ENCODE measurements around the gene SCARB1. TPM values are rescaled to one million over a fixed set of nuclear protein-coding genes. Genes with fewer than 3 reads are reported as not detected.

Gene SCARB1
- polyA plus RNA-seq, 6 donors from 2014 or later: 4.1 to 20.8 (median 12.1) TPM

DNA sequence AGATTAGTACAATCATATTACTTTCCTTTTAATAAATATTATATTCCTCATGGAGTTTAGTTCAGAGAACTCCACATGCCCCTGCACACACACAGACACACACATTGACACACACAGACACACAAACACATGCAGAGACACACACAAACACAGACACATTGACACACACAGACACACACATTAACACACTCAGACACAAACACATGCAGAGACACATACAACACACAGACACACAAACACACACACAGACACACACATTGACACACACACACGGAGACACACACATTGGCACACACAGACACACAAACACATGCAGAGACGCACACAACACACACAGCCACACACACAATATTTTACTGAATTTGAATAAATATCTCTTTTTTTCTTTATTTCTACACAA, 12.5 kb upstream of the SCARB1 start:
- DNase-seq: no peak

GRCh38 chr12:124875803-124876132, 12.1 kb upstream of the SCARB1 start:
- no peak for ATAC-seq (ENCODE audit: low read depth in 2 of 2)
- no peaks in the 10 kb centered on the region for H3K27me3 Mint-ChIP-seq
- H3K4me1 Mint-ChIP-seq: peaks cover 10 to 12% (median 11%) of the 10 kb centered on the region in 3 donors
- H3K36me3 Mint-ChIP-seq: no peaks in the 10 kb centered on the region
- DNase-seq: no peak
- no peaks in the 10 kb centered on the region for H3K9me3 Mint-ChIP-seq
- H3K4me3 Mint-ChIP-seq: no peak overlapping the region
- H3K27ac Mint-ChIP-seq: no peak overlapping the region

More for the DNA sequence above, 12.5 kb upstream of the SCARB1 start:
- Mint-ChIP-seq H3K4me1 (peaks cover 14 to 16% (median 15%) of the 10 kb centered on the region in 3 donors), H3K9me3 (no peaks in the 10 kb centered on the region), H3K27ac (no peak overlapping the region), H3K36me3 (no peaks in the 10 kb centered on the region), H3K27me3 (no peaks in the 10 kb centered on the region), H3K4me3 (no peak overlapping the region)
- no peak for ATAC-seq (ENCODE audit: low read depth in 2 of 2)

DNA sequence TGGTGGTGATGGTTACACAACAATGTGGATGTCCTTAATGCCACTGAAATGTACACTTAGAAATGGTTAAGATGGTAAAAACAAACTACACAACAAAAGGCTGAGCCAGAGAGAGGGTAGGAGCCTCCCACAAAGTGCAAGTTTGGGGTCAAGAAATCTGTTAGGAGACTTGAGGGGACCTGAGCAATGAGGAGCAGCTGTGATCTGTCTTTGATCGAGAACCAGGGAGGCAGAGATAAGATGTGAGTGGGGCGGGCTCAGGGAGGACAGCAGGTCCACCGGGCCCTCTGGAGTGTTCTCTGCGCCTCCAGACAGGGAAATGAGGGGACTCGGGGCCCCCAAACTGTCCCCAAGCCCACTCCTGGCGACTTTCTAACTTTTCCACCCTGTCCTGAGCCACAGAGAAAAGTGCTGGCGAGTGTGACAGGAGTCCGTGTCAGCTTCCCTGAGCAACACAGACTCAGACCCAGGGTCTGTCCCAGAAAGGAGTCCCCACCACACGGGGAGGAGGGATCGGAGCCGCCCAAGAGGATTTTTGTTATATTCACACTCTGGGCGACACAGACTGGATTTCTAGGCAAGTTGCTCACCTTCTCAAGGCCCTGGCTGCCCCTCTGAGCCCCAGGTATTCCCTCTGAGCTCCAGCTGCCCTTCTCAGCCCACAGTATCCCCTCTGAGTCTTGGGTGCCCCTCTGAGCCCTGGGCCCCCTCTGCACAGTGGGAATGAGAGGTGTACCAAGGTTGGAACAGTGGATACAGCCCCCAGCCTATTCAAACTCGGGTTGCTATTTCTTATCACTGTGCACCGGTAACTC, 11.5 kb upstream of the SCARB1 start:
- no peak overlapping the region for H3K27ac Mint-ChIP-seq
- H3K4me3 Mint-ChIP-seq: no peak overlapping the region
- no peaks in the 10 kb centered on the region for H3K36me3 Mint-ChIP-seq
- ATAC-seq (ENCODE audit: low read depth in 2 of 2) (no peak), DNase-seq (no peak)
- H3K27me3 Mint-ChIP-seq: no peaks in the 10 kb centered on the region
- H3K4me1 Mint-ChIP-seq: peaks cover 9 to 13% (median 11%) of the 10 kb centered on the region in 3 donors
- H3K9me3 Mint-ChIP-seq: no peaks in the 10 kb centered on the region

GRCh38 chr12:124874188-124874587, 10.5 kb upstream of the SCARB1 start:
- Mint-ChIP-seq H3K27ac (peak overlapping the region in 1 of 6 donors; percentile 39), H3K27me3 (no peaks in the 10 kb centered on the region), H3K4me1 (peaks cover 9 to 23% (median 15%) of the 10 kb centered on the region in 3 donors), H3K4me3 (peak overlapping the region in 1 of 8 donors; percentile 48), H3K9me3 (no peaks in the 10 kb centered on the region), H3K36me3 (no peaks in the 10 kb centered on the region)
- DNase-seq (no peak), ATAC-seq (ENCODE audit: low read depth in 2 of 2) (no peak)

GRCh38 chr12:124872068-124872719, 8.5 kb upstream of the SCARB1 start:
- Mint-ChIP-seq H3K9me3 (no peaks in the 10 kb centered on the region), H3K27ac (peak overlapping the region in 1 of 6 donors; percentile 39), H3K4me3 (no peak overlapping the region), H3K4me1 (peaks cover 18 to 31% (median 23%) of the 10 kb centered on the region in 3 donors), H3K27me3 (no peaks in the 10 kb centered on the region), H3K36me3 (no peaks in the 10 kb centered on the region)
- DNase-seq (no peak), ATAC-seq (ENCODE audit: low read depth in 2 of 2) (no peak)

DNA sequence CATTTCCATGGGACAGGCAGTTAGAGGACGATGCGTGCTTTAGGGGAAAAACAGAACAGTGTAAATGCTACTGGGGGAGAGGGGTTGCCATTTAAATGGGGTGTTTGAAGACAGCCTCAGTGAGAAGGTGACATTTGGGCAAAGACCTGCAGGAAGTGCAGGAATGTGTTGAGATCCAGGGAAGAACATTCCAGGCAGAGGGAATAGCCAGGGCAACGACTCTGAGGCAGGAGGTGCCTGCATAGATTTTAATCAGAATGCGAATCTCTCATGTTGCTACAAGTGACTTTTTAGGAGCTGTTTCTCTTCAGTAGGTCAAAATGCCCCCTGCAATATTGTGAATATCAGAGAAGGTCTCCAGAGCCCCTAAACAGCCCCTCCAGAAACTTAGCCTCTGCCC, 7.6 kb upstream of the SCARB1 start:
- ATAC-seq (ENCODE audit: low read depth in 2 of 2) (no peak), DNase-seq (no peak)
- Mint-ChIP-seq H3K4me3 (peak overlapping the region in 1 of 8 donors; percentile 38), H3K27me3 (no peaks in the 10 kb centered on the region), H3K36me3 (no peaks in the 10 kb centered on the region), H3K9me3 (no peaks in the 10 kb centered on the region), H3K27ac (no peak overlapping the region), H3K4me1 (peaks cover 20 to 36% (median 25%) of the 10 kb centered on the region in 3 donors)

GRCh38 chr12:124870515-124870914, 6.9 kb upstream of the SCARB1 start:
- H3K27me3 Mint-ChIP-seq: no peaks in the 10 kb centered on the region
- no peaks in the 10 kb centered on the region for H3K36me3 Mint-ChIP-seq
- ATAC-seq (ENCODE audit: low read depth in 2 of 2) (no peak), DNase-seq (no peak)
- no peaks in the 10 kb centered on the region for H3K9me3 Mint-ChIP-seq
- peak overlapping the region in 1 of 8 donors; percentile 59 for H3K4me3 Mint-ChIP-seq
- peaks cover 24 to 39% (median 25%) of the 10 kb centered on the region in 3 donors for H3K4me1 Mint-ChIP-seq
- no peak overlapping the region for H3K27ac Mint-ChIP-seq

DNA sequence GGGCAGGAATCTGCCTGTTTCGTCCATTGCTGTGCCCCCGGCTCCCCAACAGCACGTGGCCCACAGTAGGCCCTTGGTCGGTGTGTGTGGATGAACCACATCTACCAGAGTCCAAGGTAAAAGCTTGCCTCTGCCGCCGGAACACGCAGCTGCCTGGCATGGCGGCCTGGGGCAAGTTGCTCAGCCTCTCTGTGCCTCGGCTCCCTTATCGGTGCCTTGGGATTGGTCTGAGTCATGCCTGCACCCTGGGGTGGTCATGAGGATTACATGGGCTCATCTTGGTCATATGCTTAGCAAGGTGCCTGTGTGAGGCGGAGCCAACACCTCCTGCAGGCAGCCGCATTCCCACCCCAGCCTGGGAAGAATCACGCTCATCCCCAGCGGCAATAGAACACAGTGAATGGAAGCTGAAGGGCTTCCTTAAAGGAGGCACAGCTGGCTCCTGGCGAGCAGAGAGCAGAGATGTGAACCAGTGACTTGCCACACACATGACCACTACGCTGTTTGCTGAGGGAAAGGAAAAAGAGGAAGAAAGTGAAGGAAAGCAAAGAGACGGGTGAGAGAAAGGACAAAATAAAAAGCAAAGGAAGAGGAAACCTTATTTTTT, 5.5 kb upstream of the SCARB1 start:
- Mint-ChIP-seq H3K9me3 (no peaks in the 10 kb centered on the region), H3K4me1 (peaks cover 27 to 44% (median 32%) of the 10 kb centered on the region in 3 donors), H3K27ac (peak overlapping the region; percentile 35 to 99 (median 76)), H3K27me3 (no peaks in the 10 kb centered on the region), H3K4me3 (peak overlapping the region; percentile 67 to 97 (median 84)), H3K36me3 (no peaks in the 10 kb centered on the region)
- ATAC-seq (ENCODE audit: low read depth in 2 of 2) (peak; percentile 59 to 72), DNase-seq (peak; percentile 12)

DNA sequence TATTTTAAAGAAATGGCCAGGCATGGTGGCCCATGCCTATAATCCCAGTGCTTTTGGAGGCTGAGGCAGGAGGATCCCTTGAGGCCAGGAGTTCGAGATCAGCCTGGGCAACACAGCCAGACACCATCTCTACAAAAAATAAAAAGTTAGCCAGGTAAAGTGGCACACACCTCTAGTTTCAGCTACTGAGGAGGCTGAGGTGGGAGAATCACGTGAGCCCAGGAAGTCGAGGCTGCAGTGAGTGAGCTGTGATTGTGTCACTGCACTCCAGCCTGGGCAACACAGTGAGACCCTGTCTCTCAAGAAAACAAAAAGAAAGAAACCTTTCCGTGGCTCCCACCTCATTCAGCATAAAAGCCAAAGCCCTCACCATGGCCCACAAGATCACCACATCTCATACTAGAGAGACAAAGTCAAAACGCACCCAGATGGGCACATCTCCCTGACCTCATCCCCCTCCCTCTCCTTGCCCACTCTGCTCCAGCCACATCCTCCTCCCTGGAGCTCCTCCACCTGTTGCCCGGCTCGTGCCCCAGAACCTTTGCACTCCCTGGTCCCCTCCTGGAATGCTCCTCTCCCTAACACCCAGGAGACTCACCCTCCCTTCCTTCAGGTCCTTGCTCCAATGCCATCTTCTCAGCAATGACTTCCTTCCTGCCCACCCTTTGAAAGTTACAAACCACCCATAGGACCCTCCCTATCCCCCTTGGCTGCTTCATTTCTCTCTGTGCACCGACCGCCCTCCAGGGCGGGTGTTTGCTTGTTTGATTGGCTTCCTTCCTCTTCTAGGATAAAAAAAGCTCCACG, 4.8 kb upstream of the SCARB1 start:
- Mint-ChIP-seq H3K27ac (peak overlapping the region in 5 of 6 donors; percentile 7 to 86 (median 37)), H3K36me3 (no peaks in the 10 kb centered on the region), H3K9me3 (no peaks in the 10 kb centered on the region), H3K4me1 (peaks cover 28 to 41% (median 35%) of the 10 kb centered on the region in 3 donors), H3K4me3 (peak overlapping the region; percentile 67 to 97 (median 84)), H3K27me3 (no peaks in the 10 kb centered on the region)
- ATAC-seq (ENCODE audit: low read depth in 2 of 2): peak in 1 of 2 donors; percentile 13
- no peak for DNase-seq

DNA sequence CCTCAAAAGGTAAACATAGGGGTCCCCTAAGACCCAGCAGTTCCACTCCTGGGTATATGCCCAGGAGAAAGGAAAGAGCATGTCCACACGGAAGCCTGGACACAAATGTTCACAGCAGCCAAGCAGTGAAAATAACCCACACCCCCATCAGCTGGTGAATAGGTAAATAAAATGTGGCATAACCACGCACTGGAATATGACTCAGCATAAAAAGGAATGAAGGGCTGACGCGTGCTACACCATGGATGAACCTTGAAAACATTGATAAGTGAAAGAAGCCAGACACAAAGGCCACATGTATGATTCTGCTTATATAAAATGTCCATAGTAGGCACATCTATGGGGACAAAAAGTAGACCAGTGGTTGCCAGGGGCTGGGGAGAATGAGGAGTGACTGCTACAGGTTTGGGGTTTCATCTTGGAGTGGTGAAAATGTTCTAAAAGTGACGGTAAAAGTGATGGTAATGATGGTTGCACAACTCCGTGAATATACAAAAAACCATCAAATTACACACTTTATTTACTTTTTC, 3.8 kb upstream of the SCARB1 start:
- DNase-seq (no peak), ATAC-seq (ENCODE audit: low read depth in 2 of 2) (no peak)
- no peaks in the 10 kb centered on the region for H3K36me3 Mint-ChIP-seq
- H3K4me1 Mint-ChIP-seq: peaks cover 34 to 47% (median 40%) of the 10 kb centered on the region in 3 donors
- no peaks in the 10 kb centered on the region for H3K9me3 Mint-ChIP-seq
- H3K27ac Mint-ChIP-seq: peak overlapping the region in 1 of 6 donors; percentile 35
- no peaks in the 10 kb centered on the region for H3K27me3 Mint-ChIP-seq
- peak overlapping the region in 2 of 8 donors; percentile 33 to 48 for H3K4me3 Mint-ChIP-seq

GRCh38 chr12:124866883-124867400, 3.3 kb upstream of the SCARB1 start:
- Mint-ChIP-seq H3K9me3 (no peaks in the 10 kb centered on the region), H3K4me1 (peaks cover 39 to 53% (median 45%) of the 10 kb centered on the region in 3 donors), H3K36me3 (no peaks in the 10 kb centered on the region), H3K27me3 (no peaks in the 10 kb centered on the region), H3K27ac (peak overlapping the region in 2 of 6 donors; percentile 40 to 93), H3K4me3 (peak overlapping the region in 1 of 8 donors; percentile 33)
- ATAC-seq (ENCODE audit: low read depth in 2 of 2) (no peak), DNase-seq (no peak)

DNA sequence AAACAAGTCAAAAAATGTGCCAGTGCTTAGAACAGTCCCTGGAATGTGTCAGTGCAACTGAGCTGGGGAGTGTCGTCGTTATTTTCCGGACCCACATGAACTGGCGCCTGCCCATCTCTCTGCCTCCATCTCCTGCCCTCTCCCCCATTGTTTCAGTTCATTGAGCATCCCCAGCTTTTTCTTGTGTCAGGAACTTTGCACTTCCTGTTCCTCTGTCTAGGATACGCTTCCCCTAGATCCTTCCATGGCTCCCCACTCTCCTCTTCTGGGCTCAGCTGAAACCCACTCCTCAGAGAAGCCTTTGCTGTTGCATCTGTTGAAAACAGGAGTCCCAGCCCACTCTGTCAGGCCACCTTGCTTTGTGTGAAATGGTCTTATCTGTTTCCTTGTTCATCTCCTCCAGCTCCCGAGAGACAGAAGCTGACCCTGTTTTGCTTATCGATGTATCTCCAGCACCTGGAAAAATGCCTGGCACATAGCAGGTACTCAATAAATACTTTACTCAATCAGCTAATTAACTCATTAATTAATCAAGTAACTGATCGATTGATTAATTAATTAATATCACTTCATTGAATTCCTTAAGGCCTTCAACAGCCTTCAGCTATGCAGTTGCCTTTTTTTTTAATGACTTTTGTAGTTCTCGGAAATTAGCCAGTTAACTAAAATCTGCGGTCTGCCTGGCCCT, 2.7 kb upstream of the SCARB1 start:
- H3K36me3 Mint-ChIP-seq: no peaks in the 10 kb centered on the region
- ATAC-seq (ENCODE audit: low read depth in 2 of 2) (no peak), DNase-seq (no peak)
- no peaks in the 10 kb centered on the region for H3K9me3 Mint-ChIP-seq
- peaks cover 44 to 57% (median 51%) of the 10 kb centered on the region in 3 donors for H3K4me1 Mint-ChIP-seq
- H3K4me3 Mint-ChIP-seq: peak overlapping the region in 3 of 8 donors; percentile 3 to 68 (median 36)
- no peaks in the 10 kb centered on the region for H3K27me3 Mint-ChIP-seq
- peak overlapping the region in 2 of 6 donors; percentile 40 to 88 for H3K27ac Mint-ChIP-seq

Measured in naive B cell (primary cell).